Uterus (tissue), 2 donors: ENCODE results near the gene SORCS3.

ENCODE experiments used
- POLR2A ChIP-seq, 2 donors: fragments of 450-650 bp; IDR thresholded peaks; one replicate each; pipeline ENCODE4 v1.6.1; 2016; ENCODE audit warnings: antibody characterized with exemption in 2 of 2, mild to moderate bottlenecking in 1 of 2, moderate library complexity in 1 of 2
- TF ChIP-seq, protein P1 (sequence below), 4 experiments: fragments of 200-600 bp in 2 of 4; fragments of 450-650 bp in 2 of 4; sonication (generic) in 2 of 4; IDR thresholded peaks; one replicate each; pipeline ENCODE4 v1.5.1; 2016 to 2019; ENCODE audit warnings: antibody characterized with exemption in 4 of 4, mild to moderate bottlenecking in 2 of 4, moderate library complexity in 1 of 4

DNA sequence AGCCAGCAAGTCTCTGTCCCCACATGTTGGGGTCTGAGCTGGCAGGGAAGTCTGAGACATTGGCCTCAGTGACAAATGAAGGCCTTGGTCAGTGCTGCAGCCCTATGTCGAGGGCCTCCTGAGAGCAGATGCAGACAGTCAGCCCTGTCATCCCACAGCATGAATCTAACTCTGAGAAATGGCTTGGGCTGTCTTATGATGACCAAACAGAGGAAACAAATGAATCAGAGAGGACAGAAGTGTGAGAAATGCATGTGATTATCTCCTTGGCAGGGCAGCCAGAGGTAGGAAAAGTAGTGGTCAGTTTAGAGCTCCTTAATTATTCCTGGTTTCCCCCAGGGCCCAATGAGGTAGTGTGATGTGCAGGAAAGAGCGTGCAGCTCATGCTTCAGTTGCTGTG lies 287.6 kb downstream of the SORCS3 start:
- TF ChIP-seq, protein P1, sequence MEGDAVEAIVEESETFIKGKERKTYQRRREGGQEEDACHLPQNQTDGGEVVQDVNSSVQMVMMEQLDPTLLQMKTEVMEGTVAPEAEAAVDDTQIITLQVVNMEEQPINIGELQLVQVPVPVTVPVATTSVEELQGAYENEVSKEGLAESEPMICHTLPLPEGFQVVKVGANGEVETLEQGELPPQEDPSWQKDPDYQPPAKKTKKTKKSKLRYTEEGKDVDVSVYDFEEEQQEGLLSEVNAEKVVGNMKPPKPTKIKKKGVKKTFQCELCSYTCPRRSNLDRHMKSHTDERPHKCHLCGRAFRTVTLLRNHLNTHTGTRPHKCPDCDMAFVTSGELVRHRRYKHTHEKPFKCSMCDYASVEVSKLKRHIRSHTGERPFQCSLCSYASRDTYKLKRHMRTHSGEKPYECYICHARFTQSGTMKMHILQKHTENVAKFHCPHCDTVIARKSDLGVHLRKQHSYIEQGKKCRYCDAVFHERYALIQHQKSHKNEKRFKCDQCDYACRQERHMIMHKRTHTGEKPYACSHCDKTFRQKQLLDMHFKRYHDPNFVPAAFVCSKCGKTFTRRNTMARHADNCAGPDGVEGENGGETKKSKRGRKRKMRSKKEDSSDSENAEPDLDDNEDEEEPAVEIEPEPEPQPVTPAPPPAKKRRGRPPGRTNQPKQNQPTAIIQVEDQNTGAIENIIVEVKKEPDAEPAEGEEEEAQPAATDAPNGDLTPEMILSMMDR (IDR thresholded peaks at IDR 0.05) = no peak
- no peak for TF ChIP-seq POLR2A (IDR thresholded peaks at IDR 0.05)
